Sigmoid colon (tissue), 7 donors: Measurements from ENCODE around the gene KRT78. TPM values are rescaled to one million over a fixed set of nuclear protein-coding genes. Genes with fewer than 3 reads are reported as not detected.

Experiments used
- DNase-seq: peaks from one replicate; pipeline ENCODE4 v3.0.0-alpha.2; 2019
- H3K27ac ChIP-seq, 4 donors: fragments of 200-600 bp; sonication (generic); one replicate each; pipeline ENCODE4 v1.5.1; 2016 to 2019; ENCODE audit warnings: mild to moderate bottlenecking in 1 of 4
- H3K27me3 ChIP-seq, 3 donors: fragments of 200-600 bp; sonication (generic); one replicate each; pipeline ENCODE4 v1.5.1; 2019; ENCODE audit warnings: mild to moderate bottlenecking in 1 of 3
- H3K36me3 ChIP-seq, 4 donors: fragments of 200-600 bp; sonication (generic); one replicate each; pipeline ENCODE4 v1.5.1; 2016 to 2019
- H3K4me1 ChIP-seq, 4 donors: fragments of 200-600 bp; sonication (generic); one replicate each; pipeline ENCODE4 v1.5.1; 2017 to 2019
- H3K4me3 ChIP-seq, 4 donors: fragments of 200-600 bp; sonication (generic); one replicate each; pipeline ENCODE4 v1.5.1; 2017 to 2019; ENCODE audit warnings: mild to moderate bottlenecking in 2 of 4, moderate library complexity in 1 of 4
- H3K9me3 ChIP-seq, 4 donors: fragments of 200-600 bp in 3 of 4; sonication (generic) in 3 of 4; one replicate each; pipeline versions ENCODE4 v1.5.1 to v1.6.1; 2013 to 2019
- EP300 ChIP-seq, 4 donors: sonication (generic); formaldehyde crosslinking; IDR thresholded peaks; one replicate each; pipeline ENCODE4 v1.6.1; 2017; ENCODE audit warnings: antibody characterized with exemption in 4 of 4
- POLR2A ChIP-seq, 2 donors: fragments of 450-650 bp; IDR thresholded peaks; one replicate each; pipeline ENCODE4 v1.6.1; 2016; ENCODE audit warnings: antibody characterized with exemption in 2 of 2, mild to moderate bottlenecking in 2 of 2, moderate library complexity in 2 of 2
- POLR2AphosphoS5 ChIP-seq, 4 donors: sonication (generic); formaldehyde crosslinking; IDR thresholded peaks; one replicate each; pipeline ENCODE4 v1.6.1; 2017; ENCODE audit warnings: antibody characterized with exemption in 4 of 4
- WGBS, 2 donors: extraction: QIAGEN DNeasy Blood & Tissue Kit; methylation state at CpG; one replicate each; pipeline ENCODE4 v1.1.7; 2013; 5-methylcytosine and 5-hydroxymethylcytosine counted together
- intact Hi-C: fragments of 100-400 bp; cut with DNase I; formaldehyde crosslinking; loops from one replicate; pipeline ENCODE4 v1.15.1; 2023
- polyA plus RNA-seq, 3 donors: library from polyadenylated mRNA; stranded (reverse); fragments of 200-250 nt; gene quantifications; one replicate each; pipeline ENCODE4 v1.2.3, GENCODE V29; 2013
- total RNA-seq, 4 donors: library from RNA; depleted of rRNA; stranded (reverse); fragments of >200 nt; gene quantifications; one replicate each; pipeline ENCODE4 v1.1.0, GENCODE V29; 2016
- TF ChIP-seq, protein P1 (sequence below), 4 experiments: fragments of 450-650 bp in 3 of 4; fragments of 200-600 bp in 1 of 4; IDR thresholded peaks; one replicate each; pipeline ENCODE4 v1.5.1; 2016 to 2019; ENCODE audit warnings: antibody characterized with exemption in 4 of 4, mild to moderate bottlenecking in 3 of 4, moderate library complexity in 2 of 4
- donor health status: healthy with polysubstance abuse.
- donor health status: Bipolar disorder and iron deficiency.
- donor health status: healthy.

The KRT78 gene
- total and polyA plus RNA-seq, 7 donors = 0.20 to 5.4 TPM; not detected in 5

DNA sequence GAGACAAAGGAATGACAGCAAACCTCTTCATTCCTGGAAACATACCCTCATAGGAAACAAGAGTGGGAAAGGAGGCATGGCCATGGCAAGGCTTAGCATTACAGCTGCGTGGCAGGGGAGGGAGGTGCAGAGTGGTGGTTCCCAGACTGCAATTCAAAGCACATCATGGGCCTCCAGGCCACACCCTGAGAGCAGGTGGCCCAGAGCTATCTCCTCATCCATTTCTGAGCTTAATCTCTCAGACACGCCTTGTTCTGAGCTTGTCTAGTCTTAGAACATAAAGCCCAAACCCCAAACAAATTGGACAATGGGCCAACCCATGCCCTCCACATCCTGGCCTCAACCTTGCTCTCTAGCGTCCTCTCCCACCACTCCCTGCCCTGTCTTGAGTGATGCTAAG, 47.0 kb downstream of the KRT78 start:
- no peaks in the 10 kb centered on the region for H3K36me3 ChIP-seq
- 36 to 67% methylated on average over 3 of the region's 3 CpGs for WGBS, 2 donors
- no peaks in the 10 kb centered on the region for H3K27me3 ChIP-seq
- intact Hi-C loops = no loop called here
- no peaks in the 10 kb centered on the region for H3K4me1 ChIP-seq
- TF ChIP-seq, protein P1, sequence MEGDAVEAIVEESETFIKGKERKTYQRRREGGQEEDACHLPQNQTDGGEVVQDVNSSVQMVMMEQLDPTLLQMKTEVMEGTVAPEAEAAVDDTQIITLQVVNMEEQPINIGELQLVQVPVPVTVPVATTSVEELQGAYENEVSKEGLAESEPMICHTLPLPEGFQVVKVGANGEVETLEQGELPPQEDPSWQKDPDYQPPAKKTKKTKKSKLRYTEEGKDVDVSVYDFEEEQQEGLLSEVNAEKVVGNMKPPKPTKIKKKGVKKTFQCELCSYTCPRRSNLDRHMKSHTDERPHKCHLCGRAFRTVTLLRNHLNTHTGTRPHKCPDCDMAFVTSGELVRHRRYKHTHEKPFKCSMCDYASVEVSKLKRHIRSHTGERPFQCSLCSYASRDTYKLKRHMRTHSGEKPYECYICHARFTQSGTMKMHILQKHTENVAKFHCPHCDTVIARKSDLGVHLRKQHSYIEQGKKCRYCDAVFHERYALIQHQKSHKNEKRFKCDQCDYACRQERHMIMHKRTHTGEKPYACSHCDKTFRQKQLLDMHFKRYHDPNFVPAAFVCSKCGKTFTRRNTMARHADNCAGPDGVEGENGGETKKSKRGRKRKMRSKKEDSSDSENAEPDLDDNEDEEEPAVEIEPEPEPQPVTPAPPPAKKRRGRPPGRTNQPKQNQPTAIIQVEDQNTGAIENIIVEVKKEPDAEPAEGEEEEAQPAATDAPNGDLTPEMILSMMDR (IDR thresholded peaks at IDR 0.05) = no peak
- TF ChIP-seq POLR2A (IDR thresholded peaks at IDR 0.05) = no peak
- TF ChIP-seq EP300 (IDR thresholded peaks at IDR 0.05) = no peak
- TF ChIP-seq POLR2AphosphoS5 (IDR thresholded peaks at IDR 0.05) = no peak
- no peak overlapping the region for H3K4me3 ChIP-seq
- no peaks in the 10 kb centered on the region for H3K9me3 ChIP-seq
- no peak for DNase-seq
- H3K27ac ChIP-seq = no peak overlapping the region

DNA sequence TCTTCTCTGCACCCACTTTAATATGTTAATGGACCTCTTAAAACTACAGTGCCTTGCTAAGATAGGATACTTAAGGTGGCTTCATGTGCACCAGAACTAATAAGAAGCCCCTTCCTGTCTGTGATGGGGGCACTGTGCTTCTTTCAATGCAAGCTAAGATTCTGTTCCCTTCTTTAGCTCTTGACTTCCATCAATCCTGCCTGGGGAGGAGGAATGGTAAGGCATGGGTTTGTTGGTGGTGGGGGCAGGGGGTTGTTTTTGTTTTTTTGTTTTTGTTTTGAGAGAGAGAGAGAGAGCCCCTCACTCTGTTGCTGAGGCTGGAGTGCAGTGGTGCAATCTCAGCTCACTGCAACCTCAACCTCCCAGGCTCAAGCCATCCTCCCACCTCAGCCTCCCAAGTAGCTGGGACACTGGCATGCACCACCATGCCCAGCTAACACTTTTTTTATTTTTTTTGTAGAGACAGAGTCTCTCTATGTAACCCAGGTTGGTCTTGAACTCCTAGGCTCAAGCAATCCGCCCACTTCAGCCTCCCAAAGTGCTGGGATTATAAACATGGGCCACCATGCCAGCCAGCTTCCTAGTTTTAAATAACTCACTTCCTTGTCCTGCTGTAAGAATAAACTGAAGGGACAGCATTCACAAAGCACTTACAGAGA, 48.4 kb downstream of the KRT78 start:
- no peaks in the 10 kb centered on the region for H3K4me1 ChIP-seq
- DNase-seq = no peak
- 5 to 53% methylated on average over 1 of the region's 1 CpG for WGBS, 2 donors
- no peak overlapping the region for H3K27ac ChIP-seq
- TF ChIP-seq POLR2AphosphoS5 (IDR thresholded peaks at IDR 0.05) (no peak), POLR2A (IDR thresholded peaks at IDR 0.05) (no peak)
- TF ChIP-seq, protein P1 (IDR thresholded peaks at IDR 0.05) = no peak
- H3K4me3 ChIP-seq = no peak overlapping the region
- no peaks in the 10 kb centered on the region for H3K9me3 ChIP-seq
- H3K36me3 ChIP-seq = no peaks in the 10 kb centered on the region
- intact Hi-C loops = no loop called here
- H3K27me3 ChIP-seq = no peaks in the 10 kb centered on the region

DNA sequence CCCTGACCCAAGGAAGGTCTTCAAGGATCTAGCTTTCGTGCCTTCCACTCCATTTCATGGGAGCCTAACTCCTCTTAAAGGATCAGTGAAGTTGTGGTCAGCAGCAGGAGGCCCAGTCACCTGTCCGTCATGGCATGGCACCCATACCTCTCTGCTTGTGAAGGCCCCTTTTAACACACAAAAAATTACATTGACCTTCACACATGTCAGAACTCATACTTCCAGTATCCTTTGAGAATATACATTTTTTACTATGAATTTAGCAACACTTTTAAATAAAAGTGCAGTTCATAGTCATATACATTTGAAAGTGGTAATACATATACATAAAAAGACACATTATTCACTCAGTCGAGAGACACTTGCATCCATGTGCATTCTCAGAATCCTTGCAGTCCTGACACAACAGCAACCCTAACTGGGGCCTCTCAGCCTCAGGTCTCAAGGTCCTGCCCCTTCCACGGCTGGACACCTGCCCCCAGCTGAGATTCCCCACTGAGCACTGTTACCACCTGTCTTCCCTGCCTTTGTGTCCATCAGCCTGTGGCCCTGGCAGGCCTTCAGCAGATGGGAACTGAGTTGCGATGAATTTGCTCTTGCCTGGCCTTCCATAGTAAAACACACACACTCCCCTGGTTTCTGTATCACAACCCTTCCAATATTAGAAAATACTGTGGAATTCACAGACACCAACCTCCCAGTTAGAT, 49.1 kb downstream of the KRT78 start:
- WGBS, 2 donors = 81 to 83% methylated on average over 5 of the region's 5 CpGs
- H3K36me3 ChIP-seq = no peaks in the 10 kb centered on the region
- intact Hi-C loops = no loop called here
- no peak for DNase-seq
- no peaks in the 10 kb centered on the region for H3K27me3 ChIP-seq
- no peak overlapping the region for H3K4me3 ChIP-seq
- TF ChIP-seq EP300 (IDR thresholded peaks at IDR 0.05) = no peak
- TF ChIP-seq, protein P1 (IDR thresholded peaks at IDR 0.05) = no peak
- H3K9me3 ChIP-seq = no peaks in the 10 kb centered on the region
- H3K4me1 ChIP-seq = no peaks in the 10 kb centered on the region
- no peak overlapping the region for H3K27ac ChIP-seq

DNA sequence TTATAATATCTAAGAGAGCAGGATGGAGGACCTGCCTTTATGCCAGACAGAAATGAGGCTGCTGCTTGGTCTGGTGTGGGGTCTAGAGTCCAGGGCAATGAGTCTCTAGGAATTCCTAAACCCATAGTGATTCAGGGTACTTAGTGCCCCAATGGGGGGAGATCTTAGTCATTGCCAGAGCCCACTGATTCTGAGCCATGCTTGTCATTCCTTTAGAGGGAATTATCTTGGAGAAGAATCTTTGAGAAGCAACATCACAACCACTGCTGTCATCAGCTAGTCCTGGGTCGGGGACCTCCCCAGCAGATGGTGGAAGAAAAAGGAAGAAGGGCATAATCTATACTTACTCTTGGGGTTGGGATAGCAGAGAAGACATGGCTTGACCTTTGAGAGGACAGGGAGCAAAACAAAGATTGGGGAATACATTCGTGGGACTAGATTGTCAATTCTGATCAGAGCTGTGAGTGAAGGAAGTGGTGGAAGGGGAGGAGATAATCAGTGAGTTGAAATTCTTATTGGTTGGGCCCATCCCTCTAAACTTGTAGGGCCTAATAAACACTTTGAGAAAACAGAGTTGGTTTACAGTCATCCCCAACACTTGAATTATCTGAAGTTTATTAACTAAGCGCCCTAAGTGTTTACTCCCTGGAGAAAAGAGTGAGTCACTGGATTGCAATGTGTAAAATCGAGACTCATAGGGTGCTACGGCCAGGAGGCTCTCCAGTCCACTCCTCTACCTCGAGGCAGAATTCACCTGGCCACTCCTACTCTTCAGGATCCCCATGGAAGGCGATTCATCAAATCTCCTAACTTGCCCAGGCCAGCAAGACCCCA, 49.9 kb downstream of the KRT78 start:
- no peaks in the 10 kb centered on the region for H3K27me3 ChIP-seq
- no peaks in the 10 kb centered on the region for H3K36me3 ChIP-seq
- TF ChIP-seq POLR2A (IDR thresholded peaks at IDR 0.05) (no peak), EP300 (IDR thresholded peaks at IDR 0.05) (no peak), POLR2AphosphoS5 (IDR thresholded peaks at IDR 0.05) (no peak)
- TF ChIP-seq, protein P1 (IDR thresholded peaks at IDR 0.05) = no peak
- intact Hi-C loops = no loop called here
- 46 to 62% methylated on average over 7 of the region's 7 CpGs for WGBS, 2 donors
- H3K4me1 ChIP-seq = no peaks in the 10 kb centered on the region
- no peak overlapping the region for H3K4me3 ChIP-seq
- no peak for DNase-seq
- no peak overlapping the region for H3K27ac ChIP-seq
- H3K9me3 ChIP-seq = no peaks in the 10 kb centered on the region
